HepG2 (cell line): Measurements from ENCODE around the gene MYH10. TPM values are rescaled to one million over a fixed set of nuclear protein-coding genes. Genes with fewer than 3 reads are reported as not detected.

Experiments
- ARID5B ChIP-seq: IDR thresholded peaks from 2 replicates; pipeline ENCODE4 v1.4.0; 2020; ENCODE audit warnings: mild to moderate bottlenecking, missing genetic modification reagents
- CCDC6 ChIP-seq: sonication (generic); formaldehyde crosslinking; IDR thresholded peaks from 2 replicates; pipeline ENCODE4 v1.8.1; 2022; ENCODE audit warnings: mild to moderate bottlenecking, missing genetic modification reagents, moderate library complexity
- CEBPG ChIP-seq: IDR thresholded peaks from 2 replicates; pipeline ENCODE4 v1.6.1; 2016
- FOXA1 ChIP-seq, 2 experiments: fragments of 450-650 bp in 1 of 2; sonication (generic) in 1 of 2; formaldehyde crosslinking in 1 of 2; IDR thresholded peaks; 2 replicates each; pipeline versions ENCODE4 v1.4.0 to v1.6.1; 2016 to 2020; ENCODE audit warnings: missing genetic modification reagents in 1 of 2
- HES4 ChIP-seq: sonication (generic); formaldehyde crosslinking; IDR thresholded peaks from 2 replicates; pipeline ENCODE4 v1.9.0; 2021; ENCODE audit warnings: mild to moderate bottlenecking, missing genetic modification reagents, borderline replicate concordance
- HMG20A ChIP-seq: IDR thresholded peaks from 2 replicates; pipeline ENCODE4 v1.6.1; 2016; ENCODE audit warnings: borderline replicate concordance
- IKZF1 ChIP-seq: fragments of 450-650 bp; IDR thresholded peaks from 2 replicates; pipeline ENCODE4 v1.7.1; 2016
- MTF2 ChIP-seq: sonication (generic); formaldehyde crosslinking; IDR thresholded peaks from 2 replicates; pipeline ENCODE4 v1.5.0; 2020; ENCODE audit warnings: missing genetic modification reagents, borderline replicate concordance
- RNF2 ChIP-seq: fragments of 450-650 bp; conservative IDR thresholded peaks from 2 replicates; pipeline ENCODE4 v1.6.1; 2016; ENCODE audit warnings: low read depth
- SMARCC2 ChIP-seq: fragments of 450-650 bp; IDR thresholded peaks from 2 replicates; pipeline ENCODE4 v1.6.1; 2017; ENCODE audit warnings: antibody characterized with exemption, mild to moderate bottlenecking
- TBX3 ChIP-seq: fragments of 450-650 bp; IDR thresholded peaks from 2 replicates; pipeline ENCODE4 v1.6.1; 2017; ENCODE audit warnings: antibody characterized with exemption, mild to moderate bottlenecking, inconsistent platforms, borderline replicate concordance
- XBP1 ChIP-seq: sonication (generic); formaldehyde crosslinking; IDR thresholded peaks from 2 replicates; pipeline ENCODE4 v1.5.0; 2020; ENCODE audit warnings: missing genetic modification reagents
- ZBTB49 ChIP-seq: sonication (generic); formaldehyde crosslinking; IDR thresholded peaks from 2 replicates; pipeline ENCODE4 v1.4.0; 2020; ENCODE audit warnings: missing genetic modification reagents, borderline replicate concordance
- ZFP37 ChIP-seq: sonication (generic); formaldehyde crosslinking; IDR thresholded peaks from 2 replicates; pipeline ENCODE4 v1.4.0; 2020; ENCODE audit warnings: missing genetic modification reagents, borderline replicate concordance
- ZGPAT ChIP-seq: IDR thresholded peaks from 2 replicates; pipeline ENCODE4 v1.6.1; 2016; ENCODE audit warnings: mild to moderate bottlenecking
- ZNF317 ChIP-seq: sonication (generic); formaldehyde crosslinking; IDR thresholded peaks from 2 replicates; pipeline ENCODE4 v1.5.0; 2020; ENCODE audit warnings: mild to moderate bottlenecking, missing genetic modification reagents
- ZNF510 ChIP-seq: sonication (generic); formaldehyde crosslinking; IDR thresholded peaks from 2 replicates; pipeline ENCODE4 v1.4.0; 2020; ENCODE audit warnings: low read depth, mild to moderate bottlenecking, missing genetic modification reagents
- ZNF720 ChIP-seq: sonication (generic); formaldehyde crosslinking; IDR thresholded peaks from 2 replicates; pipeline ENCODE4 v1.4.0; 2020; ENCODE audit warnings: missing genetic modification reagents
- ZNF773 ChIP-seq: sonication (generic); formaldehyde crosslinking; IDR thresholded peaks from 2 replicates; pipeline ENCODE4 v1.4.0; 2020; ENCODE audit warnings: missing genetic modification reagents, borderline replicate concordance
- ZNF839 ChIP-seq: sonication (generic); formaldehyde crosslinking; IDR thresholded peaks from 2 replicates; pipeline ENCODE4 v1.4.0; 2020; ENCODE audit warnings: missing genetic modification reagents, mild to moderate bottlenecking, borderline replicate concordance
- polyA plus RNA-seq, 8 experiments: library from polyadenylated mRNA; depleted of rRNA in 3 of 8; stranded (reverse) in 7 of 8; unstranded in 1 of 8; fragments of >200 nt; fragmentation: Illumina TruSeq in 4 of 8; extraction: Trizol in 4 of 8; gene quantifications; 2 replicates each; pipeline versions ENCODE4 v1.2.1 to v1.2.3, GENCODE V29; 2011 to 2016; ENCODE audit warnings: low read depth in 4 of 8, missing spikeins in 1 of 8, mixed read lengths in 1 of 8; ENCODE audit not compliant: insufficient read depth in 1 of 8
- total RNA-seq, 5 experiments: library from RNA; depleted of rRNA; stranded (reverse); fragments of >200 nt; fragmentation: Illumina TruSeq; extraction: Trizol; gene quantifications; 2 replicates each; pipeline ENCODE4 v1.2.3, GENCODE V29; 2016; ENCODE audit warnings: low read depth in 1 of 5

MYH10 gene
- total and polyA plus RNA-seq, 2 of the 13 experiments (the other 11 are each of a cell fraction or from before 2014, with no cell fraction given), result 43.4 to 68.6 TPM

- TF ChIP-seq ARID5B (CRISPR knock-in tag), result 0 out of 2 replicates have a peak, but pooled peaks have one; percentile 1
- TF ChIP-seq ZFP37 (CRISPR knock-in tag), result no peak
- TF ChIP-seq ZBTB49 (CRISPR knock-in tag), result no peak
- peak; percentile 68; the same call in 1 of the 2 replicates for TF ChIP-seq MTF2 (CRISPR knock-in tag)
- no peak for TF ChIP-seq TBX3
- no peak for TF ChIP-seq HES4 (CRISPR knock-in tag)
- TF ChIP-seq HMG20A, result no peak
- TF ChIP-seq FOXA1 (IDR thresholded peaks at IDR 0.05), result no peak
- 0 out of 2 replicates have a peak, but pooled peaks have one; percentile 14 for TF ChIP-seq FOXA1 (CRISPR knock-in tag; IDR thresholded peaks at IDR 0.05)
- TF ChIP-seq ZNF839 (CRISPR knock-in tag), result no peak
- 0 out of 2 replicates have a peak, but pooled peaks have one; percentile 41 for TF ChIP-seq XBP1 (CRISPR knock-in tag)
- no peak for TF ChIP-seq SMARCC2
- TF ChIP-seq ZNF773, result peak; percentile 82; the same call in 1 of the 2 replicates
- TF ChIP-seq ZGPAT (CRISPR knock-in tag), result peak; percentile 65; the same call in 1 of the 2 replicates
- 0 out of 2 replicates have a peak, but pooled peaks have one; percentile 27 for TF ChIP-seq ZNF317 (CRISPR knock-in tag)
- no peak for TF ChIP-seq ZNF510 (CRISPR knock-in tag)
- peak; percentile 10; the same call in 1 of the 2 replicates for TF ChIP-seq CEBPG (CRISPR knock-in tag)
- no peak for TF ChIP-seq ZNF720 (CRISPR knock-in tag)
- no peak for TF ChIP-seq RNF2
- TF ChIP-seq IKZF1, result no peak
- TF ChIP-seq CCDC6 (CRISPR knock-in tag), result peak; percentile 73; the same call in 1 of the 2 replicates
These were observed 195.0 kb downstream of the MYH10 start, which contains the start of gene NDEL1 (continued) for GRCh38 chr17:8435245-8436168.
